C4-2B (cell line): ENCODE measurements around the gene ANKRD61.

Source experiments
- CTCF ChIP-seq: fragments of 450-650 bp; conservative IDR thresholded peaks from 2 replicates; pipeline ENCODE4 v1.5.1; 2017; ENCODE audit warnings: mild to moderate bottlenecking
- ZFX ChIP-seq: fragments of 450-650 bp; IDR thresholded peaks from 2 replicates; pipeline ENCODE4 v1.6.1; 2017

DNA sequence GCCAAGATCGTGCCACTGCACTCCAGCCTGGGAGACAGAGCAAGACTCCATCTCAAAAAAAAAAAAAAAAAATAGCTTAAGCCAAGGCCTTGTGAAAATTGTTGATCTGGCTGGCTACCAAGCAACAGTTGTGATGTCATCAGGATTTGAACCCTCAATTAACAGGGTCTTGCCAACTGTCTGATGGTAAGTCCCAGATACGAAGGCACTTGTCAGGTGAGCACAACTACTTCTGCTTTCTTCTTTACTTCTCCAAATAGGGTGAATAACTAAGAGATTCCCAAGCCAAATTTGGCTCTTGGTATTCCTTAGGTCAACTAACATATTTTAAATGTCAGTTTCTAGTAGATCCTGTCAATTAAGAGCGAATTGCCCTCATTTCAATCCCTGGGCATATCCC is 47.4 kb downstream of the ANKRD61 start:
- no peak for TF ChIP-seq CTCF
- no peak for TF ChIP-seq ZFX
